ENCODE results near the gene AFF2. TPM values are rescaled to one million over a fixed set of nuclear protein-coding genes. Genes with fewer than 3 reads are reported as not detected.

The AFF2 gene
- total and polyA plus RNA-seq, 5 experiments from 2014 or later, result 0.13 to 2.0 (median 0.24) TPM

DNA sequence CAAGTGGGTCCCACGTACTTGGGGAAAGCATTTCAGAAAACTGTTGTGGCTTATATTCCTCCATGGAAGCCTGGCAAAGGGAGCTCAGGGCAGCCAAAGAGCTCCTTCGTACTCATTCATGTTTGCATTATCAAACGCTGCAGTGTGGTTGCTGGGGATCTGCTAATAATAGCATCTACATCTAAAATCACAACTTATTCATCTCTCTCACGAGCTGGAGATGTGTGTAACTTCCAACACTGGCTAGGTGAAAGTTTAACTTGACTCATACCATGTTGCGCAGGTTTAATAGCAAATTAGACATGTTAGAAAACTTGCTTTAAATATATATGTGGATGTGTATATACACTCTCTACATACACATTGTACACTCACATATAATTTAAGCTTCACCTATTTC is 415.1 kb downstream of the AFF2 start:
- H3K27ac Mint-ChIP-seq, result no peak overlapping the region
- POLR2A ChIA-PET, result no interaction called here
- DNase-seq (no peak), ATAC-seq (no peak)
- no peaks in the 10 kb centered on the region for H3K9me3 Mint-ChIP-seq
- no peaks in the 10 kb centered on the region for H3K27me3 Mint-ChIP-seq
- H3K36me3 Mint-ChIP-seq, result no peaks in the 10 kb centered on the region
- no peak overlapping the region for H3K4me3 Mint-ChIP-seq
- H3K4me1 Mint-ChIP-seq, result peaks cover 0 to 2% (median 0%) of the 10 kb centered on the region in 4 donors

DNA sequence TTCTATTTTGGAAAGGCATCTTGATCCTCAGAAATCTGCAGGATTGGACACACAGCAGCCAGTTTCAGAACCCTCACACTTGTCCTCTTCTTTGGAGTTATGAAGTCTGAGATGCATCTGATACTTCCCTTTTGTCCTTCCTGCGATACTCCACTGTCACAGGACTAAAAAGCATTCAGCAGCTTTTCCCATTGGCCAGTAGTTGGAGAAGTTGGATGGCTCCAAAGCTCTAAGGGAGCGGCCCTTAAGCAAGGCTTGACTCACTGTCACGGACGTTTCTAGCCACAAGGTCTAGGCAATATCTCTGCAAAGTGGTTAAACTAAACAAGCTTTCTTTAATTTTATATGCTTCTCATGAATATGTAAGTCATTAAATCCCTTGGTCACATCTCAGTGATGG is 417.0 kb downstream of the AFF2 start:
- Mint-ChIP-seq H3K36me3 (no peaks in the 10 kb centered on the region), H3K4me1 (peaks cover 0 to 2% (median 0%) of the 10 kb centered on the region in 4 donors), H3K4me3 (no peak overlapping the region), H3K27me3 (no peaks in the 10 kb centered on the region), H3K27ac (no peak overlapping the region), H3K9me3 (no peaks in the 10 kb centered on the region)
- no peak for ATAC-seq
- no peak for DNase-seq
- POLR2A ChIA-PET, result no interaction called here

DNA sequence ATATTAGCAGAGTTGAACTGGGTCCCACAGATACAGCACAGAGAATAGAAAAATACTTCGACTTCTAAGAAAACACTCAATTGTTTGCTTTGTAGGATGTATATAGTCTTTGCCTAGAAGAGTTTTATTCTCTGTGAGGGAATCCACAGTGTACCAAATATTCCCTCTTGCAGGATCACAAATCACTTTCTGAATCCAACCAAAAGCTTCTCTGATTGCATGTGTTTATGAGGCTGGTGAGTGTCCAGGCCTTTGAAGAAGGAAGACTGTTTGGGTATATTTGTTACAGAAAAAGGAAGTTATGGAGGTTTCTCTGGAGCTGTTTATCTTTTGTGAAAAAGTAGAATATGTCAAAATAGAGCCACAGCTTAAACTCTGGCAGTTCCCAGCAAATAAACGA is 423.2 kb downstream of the AFF2 start:
- Mint-ChIP-seq H3K27me3 (no peaks in the 10 kb centered on the region), H3K4me3 (no peak overlapping the region), H3K36me3 (no peaks in the 10 kb centered on the region), H3K27ac (no peak overlapping the region), H3K4me1 (peaks cover 0 to 2% (median 0%) of the 10 kb centered on the region in 4 donors), H3K9me3 (no peaks in the 10 kb centered on the region)
- POLR2A ChIA-PET, result no interaction called here
- ATAC-seq, result no peak
- no peak for DNase-seq

DNA sequence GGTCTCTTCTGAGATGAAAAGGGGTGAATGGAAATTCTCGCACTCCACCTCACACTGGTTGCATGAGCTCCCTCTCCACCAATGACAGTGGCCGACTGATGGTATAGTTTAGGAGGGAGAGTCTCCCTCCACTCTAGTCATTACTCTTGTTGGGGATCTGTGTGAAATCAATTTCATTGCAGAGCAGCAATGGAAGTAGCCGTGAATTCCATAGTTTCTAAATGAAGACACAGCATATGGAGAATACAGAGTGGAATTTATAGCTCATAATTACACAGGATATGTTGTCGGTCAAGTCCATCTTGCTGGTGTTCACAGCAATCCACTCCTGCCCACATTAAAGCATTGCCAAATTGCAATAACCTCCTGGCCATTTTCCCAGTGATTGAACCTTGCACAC is 426.0 kb downstream of the AFF2 start:
- POLR2A ChIA-PET, result no interaction called here
- no peak for ATAC-seq

DNA sequence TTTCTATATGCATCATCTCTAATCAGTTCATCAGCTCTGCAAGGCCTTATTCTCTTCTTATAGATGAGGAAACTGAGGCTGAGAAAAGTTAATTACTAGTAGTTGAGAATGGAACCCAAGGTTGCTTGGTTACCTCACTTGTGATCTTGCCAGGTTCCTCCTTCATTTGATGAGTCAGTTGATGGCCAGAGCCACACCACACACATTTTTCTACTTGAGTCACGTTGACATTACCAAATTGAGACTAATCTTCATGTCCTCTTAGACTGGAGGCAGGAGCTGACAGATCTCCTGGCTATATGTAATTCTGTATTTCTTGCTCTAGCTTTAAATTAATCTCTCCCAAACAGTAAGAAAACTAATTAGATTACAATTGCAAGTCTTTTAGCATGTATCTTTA is 428.4 kb downstream of the AFF2 start:
- POLR2A ChIA-PET, result no interaction called here
- Mint-ChIP-seq H3K36me3 (no peaks in the 10 kb centered on the region), H3K4me1 (no peaks in the 10 kb centered on the region), H3K4me3 (no peak overlapping the region), H3K27ac (no peak overlapping the region), H3K27me3 (no peaks in the 10 kb centered on the region), H3K9me3 (peaks cover 0 to 2% (median 0%) of the 10 kb centered on the region in 9 donors)
- no peak for DNase-seq
- ATAC-seq, result no peak

More for the DNA sequence above, 426.0 kb downstream of the AFF2 start:
- Mint-ChIP-seq H3K27ac (no peak overlapping the region), H3K4me1 (no peaks in the 10 kb centered on the region), H3K27me3 (no peaks in the 10 kb centered on the region), H3K9me3 (no peaks in the 10 kb centered on the region), H3K4me3 (no peak overlapping the region), H3K36me3 (no peaks in the 10 kb centered on the region)
- DNase-seq, result no peak

DNA sequence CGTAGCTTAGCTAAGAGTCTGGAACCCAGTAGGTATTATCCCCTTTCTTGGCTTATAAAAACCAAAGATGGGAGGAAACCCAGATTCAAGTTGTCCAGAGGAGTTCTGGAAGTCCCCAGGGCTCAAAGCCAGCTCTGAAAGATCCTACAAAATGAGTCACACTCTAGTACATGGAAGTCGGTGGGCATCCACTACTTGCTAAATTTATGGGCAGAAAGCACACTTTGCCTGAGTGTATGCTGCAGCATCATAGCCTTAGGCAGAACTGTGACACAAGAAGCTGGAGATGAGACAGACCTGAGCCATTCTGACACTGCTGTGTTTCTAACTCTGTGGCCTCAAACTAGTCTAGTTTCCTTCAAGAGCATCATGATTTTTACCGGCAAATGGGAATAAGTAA is 429.3 kb downstream of the AFF2 start:
- Mint-ChIP-seq H3K9me3 (peaks cover 0 to 2% (median 0%) of the 10 kb centered on the region in 9 donors), H3K36me3 (no peaks in the 10 kb centered on the region), H3K27ac (no peak overlapping the region), H3K4me3 (no peak overlapping the region), H3K27me3 (no peaks in the 10 kb centered on the region), H3K4me1 (no peaks in the 10 kb centered on the region)
- POLR2A ChIA-PET, result no interaction called here
- no peak for DNase-seq
- no peak for ATAC-seq

DNA sequence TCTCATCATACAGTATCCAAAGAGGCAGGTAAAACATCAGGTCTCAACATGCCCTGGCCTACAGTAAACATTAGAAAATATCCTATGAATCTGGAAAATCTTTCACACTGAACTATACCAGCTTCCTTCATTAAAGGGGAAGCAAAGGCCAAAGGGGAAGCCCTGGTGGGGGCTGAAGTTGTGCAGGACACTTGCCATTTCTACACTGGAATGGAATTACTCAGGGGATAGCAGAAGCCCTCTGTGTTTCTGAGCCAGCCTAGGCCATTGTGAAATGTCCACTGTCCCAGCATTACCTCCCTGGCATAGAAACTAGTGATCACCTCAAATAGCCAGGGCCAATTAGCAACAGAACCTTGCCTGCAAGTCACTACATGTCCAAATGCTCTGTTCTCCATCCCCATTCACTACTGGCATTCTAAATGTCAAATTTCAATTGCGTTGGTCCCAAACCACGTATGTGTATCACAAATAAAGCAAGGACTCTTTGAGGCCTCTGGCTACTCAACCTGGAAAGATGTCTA is 429.9 kb downstream of the AFF2 start:
- Mint-ChIP-seq H3K27ac (no peak overlapping the region), H3K4me1 (no peaks in the 10 kb centered on the region), H3K36me3 (no peaks in the 10 kb centered on the region), H3K4me3 (no peak overlapping the region), H3K9me3 (peaks cover 0 to 2% (median 0%) of the 10 kb centered on the region in 9 donors), H3K27me3 (no peaks in the 10 kb centered on the region)
- no peak for DNase-seq
- POLR2A ChIA-PET, result no interaction called here
- ATAC-seq, result no peak

DNA sequence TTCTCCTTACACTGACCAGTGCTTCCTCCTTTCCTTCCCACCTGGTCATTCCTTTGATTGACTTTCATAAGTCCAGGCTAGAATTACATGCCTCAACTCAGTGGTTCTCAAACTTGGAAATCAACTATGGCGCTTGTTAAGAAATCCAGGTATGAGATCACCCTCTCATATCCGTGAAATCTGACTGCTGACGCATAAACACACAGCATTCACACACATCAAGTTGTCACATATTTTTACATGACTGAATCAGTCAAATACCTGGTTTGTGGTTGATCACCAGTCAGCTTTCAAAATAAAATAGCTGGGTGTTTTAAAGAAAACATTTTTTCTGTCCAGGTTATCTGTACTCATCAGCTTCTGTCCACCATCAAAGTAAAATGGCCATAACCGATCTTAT is 433.5 kb downstream of the AFF2 start:
- Mint-ChIP-seq H3K9me3 (peaks cover 0 to 2% (median 0%) of the 10 kb centered on the region in 9 donors), H3K4me1 (no peaks in the 10 kb centered on the region), H3K36me3 (no peaks in the 10 kb centered on the region), H3K27me3 (no peaks in the 10 kb centered on the region), H3K4me3 (no peak overlapping the region), H3K27ac (no peak overlapping the region)
- DNase-seq, result no peak
- ATAC-seq, result no peak
- POLR2A ChIA-PET, result no interaction called here

DNA sequence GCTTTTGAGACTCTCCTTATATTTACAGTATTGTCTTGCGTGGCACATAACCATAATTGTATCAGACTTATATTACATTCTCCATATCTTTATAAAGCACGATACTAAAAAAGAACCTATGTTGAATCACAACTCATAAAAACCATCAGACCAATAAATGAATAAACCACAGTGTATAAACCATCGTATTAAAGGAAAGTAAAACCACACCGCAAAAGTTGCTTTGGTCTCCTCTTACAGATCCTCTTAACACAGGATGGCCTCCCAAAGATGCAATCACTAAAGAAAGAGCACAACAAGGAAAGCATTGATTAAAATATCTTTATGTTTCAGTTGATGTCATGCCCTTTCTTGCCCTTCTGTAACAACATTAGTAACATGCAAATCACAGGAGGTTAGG is 437.9 kb downstream of the AFF2 start:
- POLR2A ChIA-PET, result no interaction called here
- peaks cover 0 to under 1% (median 0%) of the 10 kb centered on the region in 9 donors for H3K9me3 Mint-ChIP-seq
- ATAC-seq (no peak), DNase-seq (no peak)
- no peak overlapping the region for H3K4me3 Mint-ChIP-seq
- H3K36me3 Mint-ChIP-seq, result peaks cover 0 to 4% (median 0%) of the 10 kb centered on the region in 3 donors
- no peak overlapping the region for H3K27ac Mint-ChIP-seq
- H3K27me3 Mint-ChIP-seq, result no peaks in the 10 kb centered on the region
- no peaks in the 10 kb centered on the region for H3K4me1 Mint-ChIP-seq

DNA sequence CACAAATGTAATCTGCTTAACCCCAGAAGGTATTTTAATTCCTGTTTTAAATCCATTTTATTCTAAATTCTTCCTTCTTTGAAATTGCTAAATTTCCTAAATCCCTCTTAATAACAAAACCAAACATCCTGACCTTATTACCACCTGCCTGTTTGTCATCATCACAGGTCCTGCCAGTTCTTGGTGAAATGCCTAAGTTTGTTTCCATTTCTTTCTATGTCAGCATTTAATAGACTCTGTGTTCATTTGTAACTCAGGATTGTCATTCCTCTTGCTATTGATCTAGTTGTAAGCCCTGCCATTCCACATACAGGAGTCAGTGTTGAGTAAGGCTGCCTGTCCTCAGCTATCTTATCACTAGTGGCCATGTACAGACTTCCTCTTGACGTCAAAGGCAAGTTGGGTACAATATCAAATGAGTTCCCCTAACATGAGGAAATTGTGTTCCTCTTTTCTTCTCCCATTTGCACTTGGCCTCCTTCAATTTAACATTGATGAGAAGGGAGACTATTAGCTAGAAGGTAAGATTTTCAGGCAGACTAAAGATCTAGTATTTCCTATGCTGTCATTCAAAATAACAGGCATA is 440.1 kb downstream of the AFF2 start:
- Mint-ChIP-seq H3K27me3 (no peaks in the 10 kb centered on the region), H3K36me3 (peaks cover 0 to 4% (median 0%) of the 10 kb centered on the region in 3 donors), H3K27ac (no peak overlapping the region), H3K9me3 (no peaks in the 10 kb centered on the region), H3K4me1 (no peaks in the 10 kb centered on the region), H3K4me3 (no peak overlapping the region)
- ATAC-seq, result no peak
- DNase-seq, result no peak
- POLR2A ChIA-PET, result no interaction called here

DNA sequence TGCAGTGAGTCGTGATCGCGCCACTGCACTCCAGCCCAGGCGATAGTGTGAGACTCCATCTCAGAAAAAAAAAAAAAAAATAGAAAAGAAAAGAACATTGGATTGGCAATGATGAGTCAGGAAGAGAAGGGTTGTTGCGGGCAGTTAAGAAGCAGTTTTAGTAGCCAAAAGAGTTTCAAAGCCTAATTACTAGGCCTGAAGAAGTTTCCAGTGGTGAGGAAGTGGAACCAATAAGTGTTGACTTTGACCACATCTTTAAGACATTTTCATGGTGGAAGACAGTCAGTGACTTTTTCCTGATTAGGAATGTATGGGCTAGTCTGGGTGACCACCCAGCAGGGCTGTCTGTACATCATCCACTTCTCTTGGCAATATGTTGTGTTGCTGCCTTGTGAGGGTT is 442.3 kb downstream of the AFF2 start:
- Mint-ChIP-seq H3K4me1 (no peaks in the 10 kb centered on the region), H3K27ac (no peak overlapping the region), H3K4me3 (no peak overlapping the region), H3K27me3 (no peaks in the 10 kb centered on the region), H3K9me3 (no peaks in the 10 kb centered on the region), H3K36me3 (peaks cover 0 to 4% (median 0%) of the 10 kb centered on the region in 3 donors)
- DNase-seq (no peak), ATAC-seq (no peak)
- POLR2A ChIA-PET, result interaction anchor here (0.7 kb wide), 1 partner anchor 222 kb away, joined by 5 read pairs; no protein-coding TSS in a partner anchor

DNA sequence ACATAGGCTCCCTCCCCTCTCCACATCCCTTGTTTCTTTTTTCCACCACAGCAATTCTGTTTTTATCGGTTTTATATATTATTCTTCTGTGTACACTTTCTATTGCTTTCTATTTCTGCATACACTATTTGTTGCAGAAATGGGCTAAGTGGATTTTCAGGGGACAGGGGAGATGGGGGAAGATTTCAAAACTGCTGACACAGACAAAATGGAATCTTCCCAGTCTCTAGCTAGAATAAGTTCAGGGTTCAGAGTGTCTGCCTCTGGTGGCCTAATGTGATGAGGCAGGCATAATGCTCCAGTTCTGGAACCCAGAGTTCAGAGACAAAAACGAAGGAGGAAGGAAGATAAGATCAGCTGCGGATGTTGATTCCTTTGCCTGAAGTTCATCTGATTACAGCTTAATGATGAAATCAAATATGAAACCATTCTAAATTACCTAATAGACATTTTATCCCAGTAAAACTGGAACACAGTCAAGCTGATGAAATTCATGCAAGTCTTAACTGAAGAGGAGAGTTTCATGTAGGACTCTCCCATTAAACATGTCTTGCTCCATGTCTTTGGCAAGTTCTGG is 447.1 kb downstream of the AFF2 start:
- Mint-ChIP-seq H3K4me1 (no peaks in the 10 kb centered on the region), H3K36me3 (no peaks in the 10 kb centered on the region), H3K4me3 (no peak overlapping the region), H3K27ac (no peak overlapping the region), H3K9me3 (no peaks in the 10 kb centered on the region), H3K27me3 (no peaks in the 10 kb centered on the region)
- DNase-seq, result no peak
- POLR2A ChIA-PET, result no interaction called here
- no peak for ATAC-seq

DNA sequence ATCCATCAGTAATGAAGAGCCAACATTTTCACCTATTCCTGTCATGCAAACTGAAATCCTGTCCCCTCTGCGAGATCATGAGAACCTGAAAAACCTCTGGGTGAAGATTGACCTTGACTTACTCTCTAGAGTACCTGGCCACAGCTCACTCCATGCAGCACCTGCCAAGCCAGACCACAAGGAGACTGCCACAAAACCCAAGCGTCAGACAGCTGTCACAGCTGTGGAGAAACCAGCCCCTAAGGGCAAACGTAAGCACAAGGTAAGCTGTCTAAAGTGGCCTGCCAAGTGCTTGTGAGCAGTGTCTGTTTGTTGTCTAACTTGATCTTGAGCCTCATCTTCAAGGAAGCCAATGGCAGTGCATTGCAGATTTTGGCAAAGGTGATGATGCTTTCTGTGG is 455.9 kb downstream of the AFF2 start:
- H3K9me3 Mint-ChIP-seq, result no peaks in the 10 kb centered on the region
- no peak overlapping the region for H3K27ac Mint-ChIP-seq
- no peak overlapping the region for H3K4me3 Mint-ChIP-seq
- no peaks in the 10 kb centered on the region for H3K4me1 Mint-ChIP-seq
- POLR2A ChIA-PET, result no interaction called here
- no peak for ATAC-seq
- H3K27me3 Mint-ChIP-seq, result no peaks in the 10 kb centered on the region
- H3K36me3 Mint-ChIP-seq, result no peaks in the 10 kb centered on the region
- DNase-seq, result no peak

DNA sequence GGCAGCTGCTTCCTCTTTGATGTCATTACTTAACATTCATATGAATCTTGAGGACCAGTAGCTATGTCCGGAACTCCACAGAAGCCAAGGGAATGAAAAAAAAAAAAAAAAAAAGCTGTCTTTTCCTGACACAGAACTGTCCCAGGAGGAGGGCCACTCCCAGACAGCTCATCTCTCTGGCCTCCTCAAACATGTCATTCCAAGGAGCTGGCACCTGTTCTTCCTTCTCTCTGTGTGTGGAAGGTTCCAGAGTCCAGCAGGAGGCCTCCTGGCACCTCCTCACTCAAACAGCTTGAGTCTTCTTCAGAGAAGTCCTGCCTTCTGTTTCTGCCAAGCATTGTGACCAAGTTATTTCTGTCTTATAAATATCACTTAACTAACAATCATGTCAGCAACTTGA is 458.5 kb downstream of the AFF2 start:
- no peaks in the 10 kb centered on the region for H3K4me1 Mint-ChIP-seq
- no peak for ATAC-seq
- H3K9me3 Mint-ChIP-seq, result no peaks in the 10 kb centered on the region
- H3K36me3 Mint-ChIP-seq, result no peaks in the 10 kb centered on the region
- POLR2A ChIA-PET, result no interaction called here
- DNase-seq, result no peak
- no peak overlapping the region for H3K27ac Mint-ChIP-seq
- no peaks in the 10 kb centered on the region for H3K27me3 Mint-ChIP-seq
- H3K4me3 Mint-ChIP-seq, result no peak overlapping the region
